CD4-positive, alpha-beta T cell treated with Interleukin-21 for 1 hour (primary cell): Measurements from ENCODE around the gene CBX3.
"Not testable (repeated sequence)": the region's sequence is repeated elsewhere in the genome, so short reads cannot be mapped to it uniquely, and the experiment has no call there.

ENCODE experiments used
- DNase-seq: peaks from one replicate; pipeline ENCODE4 v3.0.0-alpha.2; 2020

The CBX3 gene

DNA sequence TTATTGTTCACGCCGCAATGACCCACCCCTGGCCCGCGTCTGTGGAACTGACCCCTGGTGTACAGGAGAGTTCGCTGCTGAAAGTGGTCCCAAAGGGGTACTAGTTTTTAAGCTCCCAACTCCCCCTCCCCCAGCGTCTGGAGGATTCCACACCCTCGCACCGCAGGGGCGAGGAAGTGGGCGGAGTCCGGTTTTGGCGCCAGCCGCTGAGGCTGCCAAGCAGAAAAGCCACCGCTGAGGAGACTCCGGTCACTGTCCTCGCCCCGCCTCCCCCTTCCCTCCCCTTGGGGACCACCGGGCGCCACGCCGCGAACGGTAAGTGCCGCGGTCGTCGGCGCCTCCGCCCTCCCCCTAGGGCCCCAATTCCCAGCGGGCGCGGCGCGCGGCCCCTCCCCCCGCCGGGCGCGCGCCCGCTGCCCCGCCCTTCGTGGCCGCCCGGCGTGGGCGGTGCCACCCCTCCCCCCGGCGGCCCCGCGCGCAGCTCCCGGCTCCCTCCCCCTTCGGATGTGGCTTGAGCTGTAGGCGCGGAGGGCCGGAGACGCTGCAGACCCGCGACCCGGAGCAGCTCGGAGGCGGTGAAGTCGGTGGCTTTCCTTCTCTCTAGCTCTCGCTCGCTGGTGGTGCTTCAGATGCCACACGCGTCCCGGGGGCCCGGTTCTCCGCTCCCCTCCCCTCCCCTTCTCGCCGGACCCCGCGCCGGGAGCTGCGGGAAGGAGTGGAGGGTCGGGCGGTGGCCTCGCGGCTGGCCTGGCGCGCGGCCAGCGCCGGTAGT is at the start of gene CBX3:
Gene CBX3 (plus strand): TSS at position 499 of the 772 bp plus-strand sequence. CDS start 1,254 bp downstream, outside the sequence.
- DNase-seq = peak; percentile 93

- DNase-seq = peak; percentile 87
These were observed 49.4 kb upstream of the CBX3 start, which contains the start of gene NFE2L3 for GRCh38 chr7:26151953-26152781. Gene NFE2L3 (plus strand): TSS chr7:26152198. CDS start chr7:26152499, 301 bp downstream.

DNA sequence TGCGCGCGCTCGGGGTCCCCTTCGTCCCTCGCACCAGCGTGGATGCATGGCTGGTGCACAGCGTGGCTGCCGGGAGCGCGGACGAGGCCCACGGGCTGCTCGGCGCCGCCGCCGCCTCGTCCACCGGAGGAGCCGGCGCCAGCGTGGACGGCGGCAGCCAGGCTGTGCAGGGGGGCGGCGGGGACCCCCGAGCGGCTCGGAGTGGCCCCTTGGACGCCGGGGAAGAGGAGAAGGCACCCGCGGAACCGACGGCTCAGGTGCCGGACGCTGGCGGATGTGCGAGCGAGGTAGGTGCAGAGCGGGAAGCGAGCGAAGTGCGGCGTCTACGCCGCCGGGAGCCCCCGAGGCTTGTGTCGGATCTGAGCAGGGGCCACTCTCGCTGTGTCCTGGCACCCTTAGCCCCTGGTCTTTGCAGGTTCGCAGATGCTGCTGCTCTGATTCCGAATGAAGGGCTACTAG is 48.7 kb upstream of the CBX3 start:
- DNase-seq = peak; percentile 27

- peak; percentile 35 for DNase-seq
These were observed 48.2 kb upstream of the CBX3 start for GRCh38 chr7:26153241-26153822.

DNA sequence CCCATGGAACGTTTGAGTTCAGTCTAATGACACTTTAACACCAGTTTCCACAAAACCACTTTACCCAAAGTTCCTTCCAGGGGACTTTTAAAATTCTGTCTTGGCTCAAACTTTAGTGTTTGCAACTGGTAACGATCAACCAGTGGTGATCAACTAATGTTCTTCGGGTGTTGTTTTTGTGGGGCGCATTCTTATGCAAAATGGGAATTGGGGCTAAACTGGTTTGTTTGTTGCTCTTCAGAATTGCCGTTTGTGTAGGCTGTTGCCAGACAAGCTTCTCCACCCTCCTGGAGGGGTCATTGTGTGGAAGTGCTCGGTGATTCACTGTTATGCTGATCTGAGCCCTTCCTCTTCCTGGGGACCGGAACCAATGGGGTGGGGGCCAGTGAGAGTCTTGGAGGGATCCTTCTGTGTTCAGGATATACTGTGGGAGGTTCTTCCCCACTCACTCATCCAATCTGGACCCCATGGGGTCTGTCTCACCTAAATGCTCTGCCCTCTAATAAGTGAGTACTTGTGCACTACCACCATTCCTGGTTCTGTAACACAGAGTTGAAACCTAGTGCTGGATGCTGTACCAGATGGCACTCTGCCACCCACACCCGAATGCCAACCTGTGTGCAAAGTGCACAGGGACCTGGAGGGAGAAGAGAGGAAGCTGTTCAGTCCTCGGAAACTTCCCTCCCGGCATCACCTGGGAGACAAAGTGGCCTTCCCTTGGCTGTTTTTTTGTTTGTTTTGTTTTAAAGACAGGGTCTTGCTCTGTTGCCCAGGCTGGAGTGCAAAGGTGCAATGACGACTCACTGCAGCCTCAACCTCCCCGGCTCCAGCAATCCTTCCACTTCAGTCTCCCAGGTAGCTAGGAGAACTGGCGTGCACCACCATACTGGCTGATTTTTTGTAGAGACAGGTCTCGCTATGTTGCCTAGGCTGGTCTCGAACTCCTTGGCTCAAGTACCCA is 47.4 kb upstream of the CBX3 start:
- DNase-seq = peak; percentile 54

DNA sequence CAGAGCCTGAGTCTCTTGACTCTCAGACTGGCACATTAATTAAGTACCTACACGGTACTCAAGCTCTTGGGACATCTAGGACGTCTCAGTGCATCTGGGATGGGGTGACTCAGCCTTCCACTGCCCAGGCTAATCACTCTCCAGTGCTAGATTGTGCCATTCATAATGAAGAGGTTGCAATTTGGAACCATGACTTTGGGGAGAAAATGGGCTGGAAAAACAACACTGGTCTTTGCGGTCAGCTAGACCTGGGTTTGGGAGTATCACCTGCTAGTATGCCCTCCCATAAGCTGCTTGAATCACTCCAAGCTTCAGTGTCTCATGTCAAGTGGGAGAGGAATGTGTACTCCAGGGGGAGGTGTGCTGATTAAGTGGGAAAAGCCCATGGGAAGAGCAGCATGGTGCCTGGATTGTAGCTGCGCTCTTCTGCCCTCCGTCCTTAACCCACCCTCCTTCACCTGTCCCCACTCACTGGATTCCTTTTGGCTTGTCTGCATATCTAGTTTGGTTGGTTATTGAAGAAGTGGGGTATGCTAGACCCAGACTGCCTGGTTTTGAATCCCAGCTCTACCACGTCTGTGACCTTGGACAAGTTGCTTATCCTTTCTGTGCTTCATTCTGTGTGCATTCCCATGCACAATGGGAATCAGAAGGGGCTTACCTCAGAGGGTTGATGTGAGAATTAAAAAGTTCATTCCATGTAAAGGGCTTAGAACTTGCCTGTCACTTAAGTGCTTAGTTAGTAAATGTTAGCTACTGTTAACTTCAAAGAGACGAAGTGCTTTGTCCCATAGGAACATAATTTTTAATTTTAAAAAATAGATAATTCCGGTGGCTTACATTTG is 45.8 kb upstream of the CBX3 start:
- DNase-seq = no peak

GRCh38 chr7:26156451-26157420 is 44.8 kb upstream of the CBX3 start:
- DNase-seq = peak; percentile 86

DNA sequence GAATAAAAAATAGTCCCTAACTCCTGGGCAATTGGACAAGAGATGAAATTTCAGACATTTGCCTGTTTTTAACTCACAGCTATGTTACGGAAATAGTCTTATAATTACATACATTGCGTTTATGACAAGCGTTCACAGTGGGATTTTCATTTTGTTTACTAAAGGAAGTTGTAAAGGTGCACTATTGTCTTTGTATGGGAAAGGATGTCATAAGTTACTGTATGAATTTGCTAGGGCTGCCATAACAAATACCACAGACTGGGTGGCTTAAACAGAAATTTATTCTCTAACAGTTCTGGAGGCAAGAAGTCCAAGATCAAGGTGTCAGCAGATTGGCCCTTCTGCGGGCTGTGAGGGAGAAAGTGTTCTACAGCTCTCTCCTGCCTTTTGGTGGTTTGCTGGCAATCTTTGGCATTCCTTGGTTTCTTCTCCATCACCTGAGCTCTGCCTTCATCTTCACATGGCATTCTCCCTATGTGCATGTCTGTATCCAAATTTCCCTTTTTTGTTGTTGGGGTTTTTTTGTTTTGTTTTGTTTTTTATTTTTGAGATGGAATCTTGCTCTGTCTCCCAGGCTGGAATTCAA is 43.9 kb upstream of the CBX3 start:
- DNase-seq = no peak

- no peak for DNase-seq
These were observed 42.3 kb upstream of the CBX3 start for GRCh38 chr7:26159243-26159642.

- no peak for DNase-seq
These were observed 40.6 kb upstream of the CBX3 start for GRCh38 chr7:26160896-26161295.

GRCh38 chr7:26162431-26162830 is 39.1 kb upstream of the CBX3 start:
- no peak for DNase-seq

DNA sequence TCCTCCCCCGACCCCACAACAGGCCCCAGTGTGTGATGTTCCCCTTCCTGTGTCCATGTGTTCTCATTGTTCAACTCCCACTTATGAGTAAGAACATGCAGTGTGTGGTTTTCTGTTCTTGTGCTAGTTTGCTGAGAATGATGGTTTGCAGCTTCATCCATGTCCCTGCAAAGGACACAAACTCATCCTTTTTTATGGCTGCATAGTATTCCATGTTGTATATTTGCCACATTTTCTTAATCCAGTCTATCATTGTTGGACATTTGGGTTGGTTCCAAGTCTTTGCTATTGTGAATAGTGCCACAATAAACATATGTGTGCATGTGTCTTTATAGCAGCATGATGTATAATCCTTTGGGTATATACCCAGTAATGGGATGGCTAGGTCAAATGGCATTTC is 37.7 kb upstream of the CBX3 start:
- DNase-seq = not testable (repeated sequence)

- no peak for DNase-seq
These were observed 35.4 kb upstream of the CBX3 start for GRCh38 chr7:26165950-26166683.

DNA sequence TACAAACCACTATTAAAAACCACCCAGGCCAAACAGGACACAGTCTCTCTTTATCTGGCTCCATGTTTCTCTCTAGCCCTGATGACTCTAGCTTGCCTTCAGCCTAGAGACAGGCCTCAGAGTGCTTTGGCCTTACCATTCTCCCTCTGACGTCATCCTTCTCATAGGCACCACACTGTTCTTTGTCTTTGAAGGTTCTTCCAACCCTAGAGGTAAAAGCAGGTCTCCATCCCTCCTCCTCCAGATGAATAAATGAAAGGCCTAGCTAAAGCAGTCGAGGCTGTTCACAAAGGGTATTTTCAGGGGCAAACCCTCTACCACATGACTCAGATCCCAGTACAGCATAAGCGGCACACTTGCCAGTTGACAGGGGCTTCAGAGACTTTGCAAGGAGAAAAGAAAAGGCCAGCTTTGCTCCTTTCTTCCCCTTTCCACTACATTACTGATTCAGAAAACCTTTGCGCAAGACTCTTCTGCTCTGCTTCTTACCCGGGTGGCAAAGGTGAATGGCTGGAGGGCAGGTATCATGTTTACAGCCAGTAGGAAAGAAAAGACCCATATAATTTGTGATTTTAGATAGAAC is 34.8 kb upstream of the CBX3 start:
- DNase-seq = peak; percentile 29

- DNase-seq = peak; percentile 71
These were observed 34.1 kb upstream of the CBX3 start for GRCh38 chr7:26167303-26167934.

GRCh38 chr7:26168458-26169023 is 33.0 kb upstream of the CBX3 start:
- DNase-seq = no peak

GRCh38 chr7:26169271-26169670 is 32.3 kb upstream of the CBX3 start:
- no peak for DNase-seq

DNA sequence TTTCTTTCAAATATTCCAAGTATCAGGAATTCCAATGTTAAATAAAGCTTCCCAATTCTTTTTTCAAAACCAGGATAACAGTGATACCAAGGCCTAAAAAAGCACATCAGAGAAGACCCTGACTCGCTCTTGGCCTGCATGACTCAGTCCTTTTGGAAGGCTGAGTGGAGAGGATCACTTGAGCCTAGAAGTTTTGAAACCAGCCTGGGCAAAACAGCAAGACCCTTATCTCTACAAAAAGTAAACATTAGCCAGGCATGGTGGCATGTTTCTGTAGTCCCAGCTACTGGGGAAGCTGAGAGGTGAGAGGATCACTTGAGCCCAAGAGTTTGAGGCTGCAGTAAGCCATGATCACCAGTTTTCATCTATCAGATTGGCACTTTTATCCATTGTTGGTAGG is 30.9 kb upstream of the CBX3 start:
- DNase-seq = no peak
